K562 (cell line): ENCODE measurements around the gene LAMB3. TPM values are rescaled to one million over a fixed set of nuclear protein-coding genes. Genes with fewer than 3 reads are reported as not detected.
A peak's percentile ranks its signal among the peaks of the same experiment; 100 is the strongest.

Source experiments
- ATAC-seq: fragments of 200-7000 bp; cut with Tn5 transposase; 3 replicates; pipeline ENCODE4 v1.9.1; 2020; ENCODE audit warnings: moderate library complexity
- BruUV-seq: library from RNA; stranded (reverse); fragments of 400-500 nt; replicated peaks from 2 replicates; lab custom pipeline; 2021; lab: Mats Ljungman, UMichigan
- CTCF ChIA-PET: fragments of 300-600 bp; formaldehyde crosslinking; extraction: SDS; loops from one replicate; lab custom pipeline; 2021; ENCODE audit warnings: low intra/inter-chr PET ratio; lab: Yijun Ruan, JAX
- POLR2A ChIA-PET: fragments of 300-600, 350-650 bp; sonication (Branson Sonifier 250); formaldehyde crosslinking; extraction: SDS; loops from one replicate; lab custom pipeline; 2021; ENCODE audit warnings: antibody characterized with exemption, inconsistent platforms; lab: Yijun Ruan, JAX
- DNase-seq, 4 experiments: peaks; one replicate each; pipeline versions ENCODE4 v3.0.0 to v3.0.0-alpha.2; 2011 to 2018; ENCODE audit warnings: low spot score in 3 of 4, mixed read lengths in 3 of 4; ENCODE audit errors: extremely low read depth in 1 of 4
- FAIRE-seq: peaks from 2 replicates; lab custom pipeline; 2011; peaks lifted over from hg19 to GRCh38; lab: Jason Lieb, UNC
- H2AFZ ChIP-seq: 2 replicates; pipeline ENCODE4 v1.6.0; 2011; ENCODE audit warnings: low read depth, low read length, control low read depth, inconsistent platforms
- H3K27ac ChIP-seq: fragments of 200-600 bp; 3 replicates; pipeline ENCODE4 v1.8.0; 2011; ENCODE audit warnings: low read depth, mild to moderate bottlenecking, control low read depth, inconsistent platforms, low read length, moderate library complexity, mixed read lengths; ENCODE audit errors: extremely low read depth
- H3K27me3 ChIP-seq, 2 experiments: fragments of 300-600 bp in 1 of 2; 2 replicates in 1 of 2; 3 replicates in 1 of 2; pipeline versions ENCODE4 v1.6.0 to v1.8.0; 2011; ENCODE audit warnings: inconsistent platforms in 2 of 2, low read length in 2 of 2, mild to moderate bottlenecking in 1 of 2, mixed read lengths in 1 of 2, moderate library complexity in 1 of 2; ENCODE audit not compliant: control insufficient read depth in 2 of 2, insufficient read depth in 2 of 2
- H3K36me3 ChIP-seq: fragments of 300-600 bp; 3 replicates; pipeline ENCODE4 v1.8.0; 2011; ENCODE audit warnings: mild to moderate bottlenecking, low read length, inconsistent platforms; ENCODE audit not compliant: control insufficient read depth, insufficient read depth
- H3K4me1 ChIP-seq, 2 experiments: fragments of 200-600 bp in 1 of 2; replicated peaks in 1 of 2; 2 replicates in 1 of 2; 3 replicates in 1 of 2; pipeline versions ENCODE4 v1.5.1 to v1.8.0; 2011; ENCODE audit warnings: inconsistent platforms in 2 of 2, low read length in 2 of 2, mild to moderate bottlenecking in 1 of 2, mixed read lengths in 1 of 2, moderate library complexity in 1 of 2; ENCODE audit not compliant: control insufficient read depth in 2 of 2, insufficient read depth in 2 of 2
- H3K4me2 ChIP-seq: 2 replicates; pipeline ENCODE4 v1.6.1; 2011; ENCODE audit warnings: low read length, control low read depth, inconsistent platforms, mixed read lengths; ENCODE audit not compliant: insufficient read depth
- H3K4me3 ChIP-seq: fragments of 200-600 bp; sonication (generic), shearing (Covaris generic); 2 replicates; pipeline ENCODE4 v1.5.1; 2016; ENCODE audit warnings: control low read depth, inconsistent platforms
- H3K79me2 ChIP-seq: fragments of 200-600 bp; 3 replicates; pipeline ENCODE4 v1.8.0; 2011; ENCODE audit warnings: low read length, inconsistent platforms; ENCODE audit not compliant: control insufficient read depth, insufficient read depth
- H3K9ac ChIP-seq, 2 experiments: 2 replicates each; pipeline versions ENCODE4 v1.6.0 to v1.6.1; 2011; ENCODE audit warnings: low read depth in 2 of 2, low read length in 2 of 2, control low read depth in 1 of 2, inconsistent platforms in 1 of 2, mild to moderate bottlenecking in 1 of 2, mixed read lengths in 1 of 2; ENCODE audit not compliant: insufficient read depth in 1 of 2
- H3K9me1 ChIP-seq: one replicate; pipeline ENCODE4 v1.6.0; 2011; ENCODE audit warnings: inconsistent platforms, mild to moderate bottlenecking, low read length, moderate library complexity; ENCODE audit not compliant: control insufficient read depth, insufficient read depth
- H3K9me3 ChIP-seq: replicated peaks from 2 replicates; pipeline ENCODE4 v1.5.1; 2011; ENCODE audit warnings: low read depth, low read length, inconsistent platforms; ENCODE audit not compliant: control insufficient read depth, insufficient read depth
- H4K20me1 ChIP-seq: replicated peaks from 2 replicates; pipeline ENCODE4 v1.6.1; 2011; ENCODE audit warnings: low read length, inconsistent platforms, mixed read lengths; ENCODE audit not compliant: control insufficient read depth, insufficient read depth
- ATF6 ChIP-seq: sonication (generic); formaldehyde crosslinking; IDR thresholded peaks from 2 replicates; pipeline ENCODE4 v1.4.0; 2020; ENCODE audit warnings: mild to moderate bottlenecking, missing genetic modification reagents
- HDAC1 ChIP-seq, 2 experiments: fragments of 450-650 bp; IDR thresholded peaks; 2 replicates each; pipeline ENCODE4 v1.6.1; 2016 to 2017; ENCODE audit warnings: inconsistent platforms in 1 of 2, mild to moderate bottlenecking in 1 of 2, moderate library complexity in 1 of 2
- HMBOX1 ChIP-seq: sonication (generic); IDR thresholded peaks from 2 replicates; pipeline ENCODE4 v1.6.1; 2016
- MIER1 ChIP-seq: fragments of 450-650 bp; IDR thresholded peaks from 2 replicates; pipeline ENCODE4 v1.6.1; 2016; ENCODE audit warnings: antibody characterized with exemption, mild to moderate bottlenecking, low read depth
- PYGO2 ChIP-seq: fragments of 450-650 bp; IDR thresholded peaks from 2 replicates; pipeline ENCODE4 v1.6.1; 2016; ENCODE audit warnings: mild to moderate bottlenecking, missing genetic modification characterization, moderate library complexity, missing compliant biosample characterization
- SMARCA5 ChIP-seq: fragments of 450-650 bp; IDR thresholded peaks from 2 replicates; pipeline ENCODE4 v1.6.1; 2016
- XRCC5 ChIP-seq: fragments of 200-400 bp; formaldehyde crosslinking; IDR thresholded peaks from 2 replicates; pipeline ENCODE4 v1.6.1; 2017; ENCODE audit warnings: low read depth, mild to moderate bottlenecking, low read length
- ZFPM2 ChIP-seq: fragments of 250-450 bp; sonication (Bioruptor Pico); IDR thresholded peaks from 2 replicates; pipeline ENCODE4 v1.5.1; 2022; ENCODE audit warnings: mild to moderate bottlenecking
- ZKSCAN8 ChIP-seq: fragments of 200-800 bp; sonication (Bioruptor generic); IDR thresholded peaks from 2 replicates; pipeline ENCODE4 v1.6.1; 2016; ENCODE audit warnings: missing genetic modification characterization, missing compliant biosample characterization
- ZNF165 ChIP-seq: fragments of 250-450 bp; sonication (Bioruptor Pico); IDR thresholded peaks from 2 replicates; pipeline ENCODE4 v1.4.0; 2020; ENCODE audit warnings: borderline replicate concordance
- ZNF282 ChIP-seq: sonication (generic); formaldehyde crosslinking; IDR thresholded peaks from 2 replicates; pipeline ENCODE4 v1.8.1; 2023; ENCODE audit warnings: missing genetic modification reagents
- WGBS: fragments of 100-300 bp; shearing (Covaris generic); methylation state at CpG from one replicate; pipeline ENCODE4 v1.1.6; 2016; ENCODE audit warnings: low coverage, mixed read lengths; ENCODE audit not compliant: insufficient coverage; ENCODE audit errors: missing lambda C conversion rate; 5-methylcytosine and 5-hydroxymethylcytosine counted together
- in situ Hi-C: fragments of 300-500 bp; cut with MboI; formaldehyde crosslinking; loops from 4 replicates; pipeline ENCODE4 v1.15.0; 2018; ENCODE audit warnings: inconsistent platforms, mixed read lengths
- intact Hi-C: fragments of 100-400 bp; cut with micrococcal nuclease; formaldehyde crosslinking; loops from 2 replicates; pipeline ENCODE4 v1.14.2; 2022
- polyA plus RNA-seq, 8 experiments: library from polyadenylated mRNA; depleted of rRNA in 4 of 8; stranded (reverse) in 5 of 8; unstranded in 3 of 8; fragments of >200 nt; fragmentation: Nextera tagmentation in 2 of 8; fragmentation: Illumina TruSeq in 1 of 8; extraction: Ambion mirVana in 2 of 8; extraction: Trizol in 1 of 8; gene quantifications; 2 replicates each; pipeline versions ENCODE4 v1.2.1 to v1.2.3, GENCODE V29; 2011 to 2014; ENCODE audit warnings: inconsistent platforms in 1 of 8, missing spikeins in 1 of 8
- total RNA-seq, 7 experiments: library from RNA; depleted of rRNA in 6 of 7; stranded (reverse); fragments of >200 nt in 6 of 7; fragmentation: Illumina TruSeq in 2 of 7; extraction: Trizol in 2 of 7; gene quantifications; 2 replicates each; pipeline versions ENCODE4 v1.2.1 to v1.2.3, GENCODE V29; 2011 to 2021; ENCODE audit warnings: low replicate concordance in 1 of 7
- TF ChIP-seq, protein P1 (sequence below): IDR thresholded peaks from 2 replicates; pipeline ENCODE4 v1.6.1; 2012; ENCODE audit warnings: low read depth, low read length, improper control_type of control experiment, borderline replicate concordance

The LAMB3 gene
- total and polyA plus RNA-seq, 9 of the 15 experiments (the other 6 are each of a cell fraction or from before 2014, with no cell fraction given): 0.08 to 1.3 (median 0.91) TPM

- no peak for FAIRE-seq
- intact Hi-C loops: loop anchor here (10.0 kb wide), 1 partner anchor 288 kb away; no protein-coding TSS in a partner anchor
Observed at GRCh38 chr1:209697126-209697525, 44.9 kb upstream of the LAMB3 start.

DNA sequence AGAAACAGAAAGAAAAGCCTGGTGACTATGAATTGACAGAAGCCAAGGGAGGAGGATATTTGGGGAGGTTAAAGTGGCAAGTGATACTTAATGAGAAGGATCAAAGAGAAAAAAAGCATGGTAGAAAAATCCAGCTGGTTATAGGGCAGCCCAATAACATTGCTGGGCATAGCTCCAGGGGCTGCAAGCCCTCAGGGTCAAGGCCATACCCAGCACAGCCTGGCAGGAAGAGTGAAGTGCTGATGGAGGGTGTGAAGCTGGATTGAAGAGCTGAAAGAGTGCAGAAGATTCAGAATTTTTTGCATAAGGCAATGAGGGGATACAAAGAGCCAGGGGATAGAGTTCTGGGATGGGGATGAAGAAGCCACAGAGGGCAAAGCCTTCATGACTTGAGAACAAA, 44.4 kb upstream of the LAMB3 start:
- no peak overlapping the region for H3K27ac ChIP-seq
- H3K9ac ChIP-seq: no peak overlapping the region
- no peaks in the 10 kb centered on the region for H3K36me3 ChIP-seq
- H3K9me1 ChIP-seq: no peaks in the 10 kb centered on the region
- no peaks in the 10 kb centered on the region; a peak in 1 of 5 replicates for H3K27me3 ChIP-seq
- ChIA-PET POLR2A (no interaction called here), CTCF (no interaction called here)
- H3K4me3 ChIP-seq: no peak overlapping the region
- DNase-seq (no peak), FAIRE-seq (no peak), ATAC-seq (no peak)
- no peaks in the 10 kb centered on the region for H3K9me3 ChIP-seq
- intact Hi-C loops: loop anchor here (10.0 kb wide), 1 partner anchor 288 kb away; no protein-coding TSS in a partner anchor
- in situ Hi-C loops: loop anchor here (5.0 kb wide), 1 partner anchor 119 kb away; no protein-coding TSS in a partner anchor
- no peaks in the 10 kb centered on the region for H3K79me2 ChIP-seq
- no peaks in the 10 kb centered on the region for H4K20me1 ChIP-seq
- no peak overlapping the region for H2AFZ ChIP-seq
- no peaks in the 10 kb centered on the region for H3K4me1 ChIP-seq
- no peak overlapping the region for H3K4me2 ChIP-seq
- no TSS peak for BruUV-seq
- TF ChIP-seq HDAC1 (IDR thresholded peaks at IDR 0.05) (no peak), PYGO2 (tag) (no peak), MIER1 (no peak), ZNF282 (CRISPR knock-in tag) (no peak), ATF6 (CRISPR knock-in tag) (no peak), ZNF165 (CRISPR knock-in tag) (no peak), SMARCA5 (no peak), ZFPM2 (CRISPR knock-in tag) (no peak), HMBOX1 (no peak)

More at GRCh38 chr1:209697126-209697525, 44.9 kb upstream of the LAMB3 start:
- in situ Hi-C loops: loop anchor here (5.0 kb wide), 1 partner anchor 120 kb away; no protein-coding TSS in a partner anchor
- no TSS peak for BruUV-seq
- no peak overlapping the region for H3K9ac ChIP-seq
- H3K4me3 ChIP-seq: no peak overlapping the region
- no peaks in the 10 kb centered on the region for H3K36me3 ChIP-seq
- no peaks in the 10 kb centered on the region for H3K4me1 ChIP-seq
- peak; percentile 36; the same call in 2 of the 3 replicates for ATAC-seq
- no peak overlapping the region for H3K4me2 ChIP-seq
- no peaks in the 10 kb centered on the region for H3K9me1 ChIP-seq
- no peaks in the 10 kb centered on the region for H4K20me1 ChIP-seq
- peak overlapping the region; percentile 7; the same call in 1 of the 2 replicates for H2AFZ ChIP-seq
- ChIA-PET POLR2A (interaction anchor here (0.6 kb wide), 1 partner anchor 32 kb away, joined by 3 read pairs; no protein-coding TSS in a partner anchor), CTCF (no interaction called here)
- no peaks in the 10 kb centered on the region for H3K9me3 ChIP-seq
- 13% methylated on average over 3 of the region's 3 CpGs for WGBS
- H3K79me2 ChIP-seq: no peaks in the 10 kb centered on the region
- H3K27me3 ChIP-seq: no peaks in the 10 kb centered on the region; a peak in 1 of 5 replicates
- TF ChIP-seq ZKSCAN8 (CRISPR knock-in tag): peak; percentile 64; the same call in 1 of the 2 replicates
- TF ChIP-seq, protein P1, sequence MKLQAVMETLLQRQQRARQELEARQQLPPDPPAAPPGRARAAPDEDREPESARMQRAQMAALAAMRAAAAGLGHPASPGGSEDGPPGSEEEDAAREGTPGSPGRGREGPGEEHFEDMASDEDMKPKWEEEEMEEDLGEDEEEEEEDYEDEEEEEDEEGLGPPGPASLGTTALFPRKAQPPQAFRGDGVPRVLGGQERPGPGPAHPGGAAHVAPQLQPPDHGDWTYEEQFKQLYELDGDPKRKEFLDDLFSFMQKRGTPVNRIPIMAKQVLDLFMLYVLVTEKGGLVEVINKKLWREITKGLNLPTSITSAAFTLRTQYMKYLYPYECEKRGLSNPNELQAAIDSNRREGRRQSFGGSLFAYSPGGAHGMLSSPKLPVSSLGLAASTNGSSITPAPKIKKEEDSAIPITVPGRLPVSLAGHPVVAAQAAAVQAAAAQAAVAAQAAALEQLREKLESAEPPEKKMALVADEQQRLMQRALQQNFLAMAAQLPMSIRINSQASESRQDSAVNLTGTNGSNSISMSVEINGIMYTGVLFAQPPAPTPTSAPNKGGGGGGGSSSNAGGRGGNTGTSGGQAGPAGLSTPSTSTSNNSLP: no peak
- no peak for TF ChIP-seq XRCC5
- H3K27ac ChIP-seq: no peak overlapping the region
- no peak for DNase-seq
